ENCODE data around the gene ERBB3.

- TF ChIP-seq CTCF (IDR thresholded peaks at IDR 0.05) (no peak), POLR2A (IDR thresholded peaks at IDR 0.05) (no peak), POLR2AphosphoS5 (IDR thresholded peaks at IDR 0.05) (no peak)
Measured at GRCh38 chr12:56101045-56101444, 21.1 kb downstream of the ERBB3 start.
